HepG2 (cell line): ENCODE measurements around the gene CNTF. TPM values are rescaled to one million over a fixed set of nuclear protein-coding genes. Genes with fewer than 3 reads are reported as not detected.

Source experiments
- ATF7 ChIP-seq, 2 experiments: fragments of 450-650 bp in 1 of 2; sonication (generic) in 1 of 2; formaldehyde crosslinking in 1 of 2; IDR thresholded peaks; 2 replicates each; pipeline versions ENCODE4 v1.4.0 to v1.6.1; 2016 to 2020; ENCODE audit warnings: antibody characterized with exemption in 1 of 2, mild to moderate bottlenecking in 1 of 2, missing genetic modification reagents in 1 of 2
- ZNF230 ChIP-seq: sonication (generic); formaldehyde crosslinking; IDR thresholded peaks from 2 replicates; pipeline ENCODE4 v1.4.0; 2020; ENCODE audit warnings: mild to moderate bottlenecking, missing genetic modification reagents
- ZNF367 ChIP-seq: sonication (generic); formaldehyde crosslinking; IDR thresholded peaks from 2 replicates; pipeline ENCODE4 v1.4.0; 2020; ENCODE audit warnings: missing genetic modification reagents, borderline replicate concordance
- ZNF382 ChIP-seq: sonication (generic); formaldehyde crosslinking; IDR thresholded peaks from 2 replicates; pipeline ENCODE4 v1.5.0; 2020; ENCODE audit warnings: missing genetic modification reagents, mild to moderate bottlenecking, borderline replicate concordance
- polyA plus RNA-seq, 8 experiments: library from polyadenylated mRNA; depleted of rRNA in 3 of 8; stranded (reverse) in 7 of 8; unstranded in 1 of 8; fragments of >200 nt; fragmentation: Illumina TruSeq in 4 of 8; extraction: Trizol in 4 of 8; gene quantifications; 2 replicates each; pipeline versions ENCODE4 v1.2.1 to v1.2.3, GENCODE V29; 2011 to 2016; ENCODE audit warnings: low read depth in 4 of 8, missing spikeins in 1 of 8, mixed read lengths in 1 of 8; ENCODE audit not compliant: insufficient read depth in 1 of 8
- total RNA-seq, 5 experiments: library from RNA; depleted of rRNA; stranded (reverse); fragments of >200 nt; fragmentation: Illumina TruSeq; extraction: Trizol; gene quantifications; 2 replicates each; pipeline ENCODE4 v1.2.3, GENCODE V29; 2016; ENCODE audit warnings: low read depth in 1 of 5
- TF ChIP-seq, protein P1 (sequence below): sonication (generic); formaldehyde crosslinking; IDR thresholded peaks from 2 replicates; pipeline ENCODE4 v1.4.0; 2020; ENCODE audit warnings: missing genetic modification reagents, borderline replicate concordance
- TF ChIP-seq, protein P2 (sequence below): sonication (generic); formaldehyde crosslinking; IDR thresholded peaks from 2 replicates; pipeline ENCODE4 v1.4.0; 2020; ENCODE audit warnings: mild to moderate bottlenecking, missing genetic modification reagents, borderline replicate concordance
- TF ChIP-seq, protein P3 (sequence below): sonication (generic); formaldehyde crosslinking; IDR thresholded peaks from 2 replicates; pipeline ENCODE4 v1.8.1; 2022; ENCODE audit warnings: low read depth, mild to moderate bottlenecking, missing genetic modification reagents
- TF ChIP-seq, protein P4 (sequence below): sonication (generic); formaldehyde crosslinking; IDR thresholded peaks from 2 replicates; pipeline ENCODE4 v1.4.0; 2020; ENCODE audit warnings: missing genetic modification reagents, mild to moderate bottlenecking, borderline replicate concordance
- TF ChIP-seq, protein P5 (sequence below): sonication (generic); formaldehyde crosslinking; IDR thresholded peaks from 2 replicates; pipeline ENCODE4 v1.4.0; 2020; ENCODE audit warnings: missing genetic modification reagents, borderline replicate concordance
- TF ChIP-seq, protein P6 (sequence below): fragments of 450-650 bp; IDR thresholded peaks from 2 replicates; pipeline ENCODE4 v1.6.1; 2017; ENCODE audit warnings: mild to moderate bottlenecking

The CNTF gene
- total and polyA plus RNA-seq, 2 of the 13 experiments (the other 11 are each of a cell fraction or from before 2014, with no cell fraction given), result 0.51 to 2.3 TPM

DNA sequence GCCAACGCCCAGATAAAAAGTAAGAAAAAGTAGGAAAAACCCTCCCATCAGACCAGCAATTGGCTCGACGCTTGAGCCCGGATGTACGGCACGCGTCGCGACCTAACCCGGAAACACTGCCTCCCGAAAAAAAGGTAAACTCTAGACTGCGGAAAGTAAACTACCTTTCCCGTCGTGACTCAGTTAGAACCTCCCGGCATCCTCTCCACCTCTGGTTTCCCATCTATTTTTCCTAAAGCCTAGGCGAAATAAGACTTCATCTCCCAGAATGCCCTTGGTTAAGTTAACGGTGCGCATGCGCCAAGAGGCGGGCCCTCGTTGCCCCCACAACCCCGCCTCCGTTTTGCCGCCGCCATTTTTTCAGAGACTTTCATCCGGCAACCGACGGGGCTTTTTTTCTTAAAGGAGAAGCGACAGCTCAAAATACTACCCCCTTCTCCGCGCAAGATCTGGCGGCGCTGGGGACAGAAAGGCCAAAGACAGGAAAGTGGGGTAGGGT, 44.3 kb upstream of the CNTF start (continued):
- TF ChIP-seq, protein P1, sequence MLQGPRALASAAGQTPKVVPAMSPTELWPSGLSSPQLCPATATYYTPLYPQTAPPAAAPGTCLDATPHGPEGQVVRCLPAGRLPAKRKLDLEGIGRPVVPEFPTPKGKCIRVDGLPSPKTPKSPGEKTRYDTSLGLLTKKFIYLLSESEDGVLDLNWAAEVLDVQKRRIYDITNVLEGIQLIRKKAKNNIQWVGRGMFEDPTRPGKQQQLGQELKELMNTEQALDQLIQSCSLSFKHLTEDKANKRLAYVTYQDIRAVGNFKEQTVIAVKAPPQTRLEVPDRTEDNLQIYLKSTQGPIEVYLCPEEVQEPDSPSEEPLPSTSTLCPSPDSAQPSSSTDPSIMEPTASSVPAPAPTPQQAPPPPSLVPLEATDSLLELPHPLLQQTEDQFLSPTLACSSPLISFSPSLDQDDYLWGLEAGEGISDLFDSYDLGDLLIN (CRISPR knock-in tag), result no peak
- TF ChIP-seq ZNF382 (CRISPR knock-in tag), result no peak
- no peak for TF ChIP-seq ZNF367 (CRISPR knock-in tag)
- TF ChIP-seq, protein P2, sequence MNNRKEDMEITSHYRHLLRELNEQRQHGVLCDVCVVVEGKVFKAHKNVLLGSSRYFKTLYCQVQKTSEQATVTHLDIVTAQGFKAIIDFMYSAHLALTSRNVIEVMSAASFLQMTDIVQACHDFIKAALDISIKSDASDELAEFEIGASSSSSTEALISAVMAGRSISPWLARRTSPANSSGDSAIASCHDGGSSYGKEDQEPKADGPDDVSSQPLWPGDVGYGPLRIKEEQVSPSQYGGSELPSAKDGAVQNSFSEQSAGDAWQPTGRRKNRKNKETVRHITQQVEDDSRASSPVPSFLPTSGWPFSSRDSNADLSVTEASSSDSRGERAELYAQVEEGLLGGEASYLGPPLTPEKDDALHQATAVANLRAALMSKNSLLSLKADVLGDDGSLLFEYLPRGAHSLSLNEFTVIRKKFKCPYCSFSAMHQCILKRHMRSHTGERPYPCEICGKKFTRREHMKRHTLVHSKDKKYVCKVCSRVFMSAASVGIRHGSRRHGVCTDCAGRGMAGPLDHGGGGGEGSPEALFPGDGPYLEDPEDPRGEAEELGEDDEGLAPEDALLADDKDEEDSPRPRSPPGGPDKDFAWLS (CRISPR knock-in tag), result no peak
- no peak for TF ChIP-seq ZNF230 (CRISPR knock-in tag)
- TF ChIP-seq, protein P3, sequence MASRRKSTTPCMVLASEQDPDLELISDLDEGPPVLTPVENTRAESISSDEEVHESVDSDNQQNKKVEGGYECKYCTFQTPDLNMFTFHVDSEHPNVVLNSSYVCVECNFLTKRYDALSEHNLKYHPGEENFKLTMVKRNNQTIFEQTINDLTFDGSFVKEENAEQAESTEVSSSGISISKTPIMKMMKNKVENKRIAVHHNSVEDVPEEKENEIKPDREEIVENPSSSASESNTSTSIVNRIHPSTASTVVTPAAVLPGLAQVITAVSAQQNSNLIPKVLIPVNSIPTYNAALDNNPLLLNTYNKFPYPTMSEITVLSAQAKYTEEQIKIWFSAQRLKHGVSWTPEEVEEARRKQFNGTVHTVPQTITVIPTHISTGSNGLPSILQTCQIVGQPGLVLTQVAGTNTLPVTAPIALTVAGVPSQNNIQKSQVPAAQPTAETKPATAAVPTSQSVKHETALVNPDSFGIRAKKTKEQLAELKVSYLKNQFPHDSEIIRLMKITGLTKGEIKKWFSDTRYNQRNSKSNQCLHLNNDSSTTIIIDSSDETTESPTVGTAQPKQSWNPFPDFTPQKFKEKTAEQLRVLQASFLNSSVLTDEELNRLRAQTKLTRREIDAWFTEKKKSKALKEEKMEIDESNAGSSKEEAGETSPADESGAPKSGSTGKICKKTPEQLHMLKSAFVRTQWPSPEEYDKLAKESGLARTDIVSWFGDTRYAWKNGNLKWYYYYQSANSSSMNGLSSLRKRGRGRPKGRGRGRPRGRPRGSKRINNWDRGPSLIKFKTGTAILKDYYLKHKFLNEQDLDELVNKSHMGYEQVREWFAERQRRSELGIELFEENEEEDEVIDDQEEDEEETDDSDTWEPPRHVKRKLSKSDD (CRISPR knock-in tag), result no peak
- no peak for TF ChIP-seq ATF7 (IDR thresholded peaks at IDR 0.05)
- TF ChIP-seq ATF7 (CRISPR knock-in tag; IDR thresholded peaks at IDR 0.05), result no peak
- TF ChIP-seq, protein P4, sequence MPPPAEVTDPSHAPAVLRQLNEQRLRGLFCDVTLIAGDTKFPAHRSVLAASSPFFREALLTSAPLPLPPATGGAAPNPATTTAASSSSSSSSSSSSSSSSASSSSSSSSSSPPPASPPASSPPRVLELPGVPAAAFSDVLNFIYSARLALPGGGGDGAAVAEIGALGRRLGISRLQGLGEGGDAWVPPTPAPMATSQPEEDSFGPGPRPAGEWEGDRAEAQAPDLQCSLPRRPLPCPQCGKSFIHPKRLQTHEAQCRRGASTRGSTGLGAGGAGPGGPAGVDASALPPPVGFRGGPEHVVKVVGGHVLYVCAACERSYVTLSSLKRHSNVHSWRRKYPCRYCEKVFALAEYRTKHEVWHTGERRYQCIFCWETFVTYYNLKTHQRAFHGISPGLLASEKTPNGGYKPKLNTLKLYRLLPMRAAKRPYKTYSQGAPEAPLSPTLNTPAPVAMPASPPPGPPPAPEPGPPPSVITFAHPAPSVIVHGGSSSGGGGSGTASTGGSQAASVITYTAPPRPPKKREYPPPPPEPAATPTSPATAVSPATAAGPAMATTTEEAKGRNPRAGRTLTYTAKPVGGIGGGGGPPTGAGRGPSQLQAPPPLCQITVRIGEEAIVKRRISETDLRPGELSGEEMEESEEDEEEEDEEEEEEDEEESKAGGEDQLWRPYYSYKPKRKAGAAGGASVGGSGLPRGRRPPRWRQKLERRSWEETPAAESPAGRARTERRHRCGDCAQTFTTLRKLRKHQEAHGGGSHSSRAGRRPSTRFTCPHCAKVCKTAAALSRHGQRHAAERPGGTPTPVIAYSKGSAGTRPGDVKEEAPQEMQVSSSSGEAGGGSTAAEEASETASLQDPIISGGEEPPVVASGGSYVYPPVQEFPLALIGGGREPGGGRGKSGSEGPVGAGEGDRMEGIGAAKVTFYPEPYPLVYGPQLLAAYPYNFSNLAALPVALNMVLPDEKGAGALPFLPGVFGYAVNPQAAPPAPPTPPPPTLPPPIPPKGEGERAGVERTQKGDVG (CRISPR knock-in tag), result no peak
- TF ChIP-seq, protein P5, sequence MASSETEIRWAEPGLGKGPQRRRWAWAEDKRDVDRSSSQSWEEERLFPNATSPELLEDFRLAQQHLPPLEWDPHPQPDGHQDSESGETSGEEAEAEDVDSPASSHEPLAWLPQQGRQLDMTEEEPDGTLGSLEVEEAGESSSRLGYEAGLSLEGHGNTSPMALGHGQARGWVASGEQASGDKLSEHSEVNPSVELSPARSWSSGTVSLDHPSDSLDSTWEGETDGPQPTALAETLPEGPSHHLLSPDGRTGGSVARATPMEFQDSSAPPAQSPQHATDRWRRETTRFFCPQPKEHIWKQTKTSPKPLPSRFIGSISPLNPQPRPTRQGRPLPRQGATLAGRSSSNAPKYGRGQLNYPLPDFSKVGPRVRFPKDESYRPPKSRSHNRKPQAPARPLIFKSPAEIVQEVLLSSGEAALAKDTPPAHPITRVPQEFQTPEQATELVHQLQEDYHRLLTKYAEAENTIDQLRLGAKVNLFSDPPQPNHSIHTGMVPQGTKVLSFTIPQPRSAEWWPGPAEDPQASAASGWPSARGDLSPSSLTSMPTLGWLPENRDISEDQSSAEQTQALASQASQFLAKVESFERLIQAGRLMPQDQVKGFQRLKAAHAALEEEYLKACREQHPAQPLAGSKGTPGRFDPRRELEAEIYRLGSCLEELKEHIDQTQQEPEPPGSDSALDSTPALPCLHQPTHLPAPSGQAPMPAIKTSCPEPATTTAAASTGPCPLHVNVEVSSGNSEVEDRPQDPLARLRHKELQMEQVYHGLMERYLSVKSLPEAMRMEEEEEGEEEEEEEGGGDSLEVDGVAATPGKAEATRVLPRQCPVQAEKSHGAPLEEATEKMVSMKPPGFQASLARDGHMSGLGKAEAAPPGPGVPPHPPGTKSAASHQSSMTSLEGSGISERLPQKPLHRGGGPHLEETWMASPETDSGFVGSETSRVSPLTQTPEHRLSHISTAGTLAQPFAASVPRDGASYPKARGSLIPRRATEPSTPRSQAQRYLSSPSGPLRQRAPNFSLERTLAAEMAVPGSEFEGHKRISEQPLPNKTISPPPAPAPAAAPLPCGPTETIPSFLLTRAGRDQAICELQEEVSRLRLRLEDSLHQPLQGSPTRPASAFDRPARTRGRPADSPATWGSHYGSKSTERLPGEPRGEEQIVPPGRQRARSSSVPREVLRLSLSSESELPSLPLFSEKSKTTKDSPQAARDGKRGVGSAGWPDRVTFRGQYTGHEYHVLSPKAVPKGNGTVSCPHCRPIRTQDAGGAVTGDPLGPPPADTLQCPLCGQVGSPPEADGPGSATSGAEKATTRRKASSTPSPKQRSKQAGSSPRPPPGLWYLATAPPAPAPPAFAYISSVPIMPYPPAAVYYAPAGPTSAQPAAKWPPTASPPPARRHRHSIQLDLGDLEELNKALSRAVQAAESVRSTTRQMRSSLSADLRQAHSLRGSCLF (CRISPR knock-in tag), result no peak
- TF ChIP-seq, protein P6, sequence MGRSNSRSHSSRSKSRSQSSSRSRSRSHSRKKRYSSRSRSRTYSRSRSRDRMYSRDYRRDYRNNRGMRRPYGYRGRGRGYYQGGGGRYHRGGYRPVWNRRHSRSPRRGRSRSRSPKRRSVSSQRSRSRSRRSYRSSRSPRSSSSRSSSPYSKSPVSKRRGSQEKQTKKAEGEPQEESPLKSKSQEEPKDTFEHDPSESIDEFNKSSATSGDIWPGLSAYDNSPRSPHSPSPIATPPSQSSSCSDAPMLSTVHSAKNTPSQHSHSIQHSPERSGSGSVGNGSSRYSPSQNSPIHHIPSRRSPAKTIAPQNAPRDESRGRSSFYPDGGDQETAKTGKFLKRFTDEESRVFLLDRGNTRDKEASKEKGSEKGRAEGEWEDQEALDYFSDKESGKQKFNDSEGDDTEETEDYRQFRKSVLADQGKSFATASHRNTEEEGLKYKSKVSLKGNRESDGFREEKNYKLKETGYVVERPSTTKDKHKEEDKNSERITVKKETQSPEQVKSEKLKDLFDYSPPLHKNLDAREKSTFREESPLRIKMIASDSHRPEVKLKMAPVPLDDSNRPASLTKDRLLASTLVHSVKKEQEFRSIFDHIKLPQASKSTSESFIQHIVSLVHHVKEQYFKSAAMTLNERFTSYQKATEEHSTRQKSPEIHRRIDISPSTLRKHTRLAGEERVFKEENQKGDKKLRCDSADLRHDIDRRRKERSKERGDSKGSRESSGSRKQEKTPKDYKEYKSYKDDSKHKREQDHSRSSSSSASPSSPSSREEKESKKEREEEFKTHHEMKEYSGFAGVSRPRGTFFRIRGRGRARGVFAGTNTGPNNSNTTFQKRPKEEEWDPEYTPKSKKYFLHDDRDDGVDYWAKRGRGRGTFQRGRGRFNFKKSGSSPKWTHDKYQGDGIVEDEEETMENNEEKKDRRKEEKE, result no peak
